ENCODE data around the gene PLCL1.

- TF ChIP-seq POLR2AphosphoS5 (IDR thresholded peaks at IDR 0.05; ENCODE audit: low read length) (no peak), CTCF (IDR thresholded peaks at IDR 0.05 in 2 of 3, conservative IDR thresholded peaks at IDR 0.05 in 1 of 3; ENCODE audit: control insufficient read depth in 2 of 3, extremely low read depth in 1 of 3, insufficient read depth in 1 of 3, low read depth in 3 of 3, low read length in 3 of 3) (no peak), GABPA (IDR thresholded peaks at IDR 0.05; ENCODE audit: low read depth) (no peak)
Measured at GRCh38 chr2:197809064-197809463, 4.7 kb downstream of the PLCL1 start.
